Suppressor macrophage treated with lipopolysaccharide for 1 hour (primary cell): ENCODE measurements around the gene EDN2.

Source experiments
- DNase-seq, 3 donors: peaks; one replicate each; pipeline ENCODE4 v3.0.0-alpha.2; 2020 to 2022

The EDN2 gene

GRCh38 chr1:41497461-41498030, 13.1 kb upstream of the EDN2 start:
- no peak for DNase-seq

- DNase-seq = no peak
Measured at GRCh38 chr1:41497056-41497440, 12.6 kb upstream of the EDN2 start.

- peak; percentile 66 to 84 (median 75) for DNase-seq
Measured at GRCh38 chr1:41496080-41497055, 11.9 kb upstream of the EDN2 start.

GRCh38 chr1:41495210-41495948, 10.9 kb upstream of the EDN2 start:
- DNase-seq = peak in 2 of 3 donors; percentile 31 to 40

- no peak for DNase-seq
Measured at GRCh38 chr1:41494351-41495209, 10.1 kb upstream of the EDN2 start.

GRCh38 chr1:41493626-41494350, 9.3 kb upstream of the EDN2 start:
- no peak for DNase-seq

- DNase-seq = peak; percentile 52 to 58 (median 55)
Measured at GRCh38 chr1:41493117-41493536, 8.6 kb upstream of the EDN2 start.

- peak; percentile 53 to 68 (median 57) for DNase-seq
Measured at GRCh38 chr1:41492341-41492848, 7.9 kb upstream of the EDN2 start.

- DNase-seq = no peak
Measured at GRCh38 chr1:41490911-41491310, 6.4 kb upstream of the EDN2 start.

- DNase-seq = no peak
Measured at GRCh38 chr1:41489561-41489960, 5.1 kb upstream of the EDN2 start.

- no peak for DNase-seq
Measured at GRCh38 chr1:41488040-41488951, 3.8 kb upstream of the EDN2 start.

- DNase-seq = peak; percentile 72 to 77 (median 77)
Measured at GRCh38 chr1:41487126-41488039, 2.9 kb upstream of the EDN2 start.

GRCh38 chr1:41486371-41487125, 2.1 kb upstream of the EDN2 start:
- DNase-seq = peak; percentile 33 to 39 (median 37)

- DNase-seq = no peak
Measured at GRCh38 chr1:41486053-41486370, 1.5 kb upstream of the EDN2 start.

GRCh38 chr1:41485605-41486004, 1.1 kb upstream of the EDN2 start:
- DNase-seq = peak; percentile 60 to 70 (median 67)

GRCh38 chr1:41483960-41484401, 502 bp downstream of the EDN2 start:
- no peak for DNase-seq

GRCh38 chr1:41483001-41483850, 1.3 kb downstream of the EDN2 start:
- no peak for DNase-seq
